GM20000 (cell line): ENCODE measurements around the gene RND2.

Source experiments
- DNase-seq: peaks from one replicate; pipeline ENCODE4 v3.0.0; 2012; ENCODE audit warnings: low spot score
- TF ChIP-seq, protein P1 (sequence below): IDR thresholded peaks from 2 replicates; pipeline ENCODE4 v1.5.1; 2012; ENCODE audit warnings: mild to moderate bottlenecking, control low read depth; ENCODE audit errors: extremely low read depth, missing control alignments

RND2 gene

DNA sequence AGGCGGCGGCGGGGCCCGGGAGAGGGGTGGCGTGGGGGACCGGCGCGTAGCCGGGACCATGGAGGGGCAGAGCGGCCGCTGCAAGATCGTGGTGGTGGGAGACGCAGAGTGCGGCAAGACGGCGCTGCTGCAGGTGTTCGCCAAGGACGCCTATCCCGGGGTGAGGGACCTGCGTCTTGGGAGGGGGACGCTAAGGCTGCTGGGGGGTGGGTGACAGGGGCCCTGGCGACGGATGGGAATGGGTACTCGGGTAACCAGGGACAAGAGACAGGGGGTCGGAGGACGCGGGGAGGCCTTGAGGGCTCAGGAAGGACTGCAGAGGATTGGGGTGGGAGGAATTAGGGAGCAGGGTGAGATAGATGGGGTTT is 243 bp downstream of the RND2 start:
- no peak for DNase-seq
- TF ChIP-seq, protein P1, sequence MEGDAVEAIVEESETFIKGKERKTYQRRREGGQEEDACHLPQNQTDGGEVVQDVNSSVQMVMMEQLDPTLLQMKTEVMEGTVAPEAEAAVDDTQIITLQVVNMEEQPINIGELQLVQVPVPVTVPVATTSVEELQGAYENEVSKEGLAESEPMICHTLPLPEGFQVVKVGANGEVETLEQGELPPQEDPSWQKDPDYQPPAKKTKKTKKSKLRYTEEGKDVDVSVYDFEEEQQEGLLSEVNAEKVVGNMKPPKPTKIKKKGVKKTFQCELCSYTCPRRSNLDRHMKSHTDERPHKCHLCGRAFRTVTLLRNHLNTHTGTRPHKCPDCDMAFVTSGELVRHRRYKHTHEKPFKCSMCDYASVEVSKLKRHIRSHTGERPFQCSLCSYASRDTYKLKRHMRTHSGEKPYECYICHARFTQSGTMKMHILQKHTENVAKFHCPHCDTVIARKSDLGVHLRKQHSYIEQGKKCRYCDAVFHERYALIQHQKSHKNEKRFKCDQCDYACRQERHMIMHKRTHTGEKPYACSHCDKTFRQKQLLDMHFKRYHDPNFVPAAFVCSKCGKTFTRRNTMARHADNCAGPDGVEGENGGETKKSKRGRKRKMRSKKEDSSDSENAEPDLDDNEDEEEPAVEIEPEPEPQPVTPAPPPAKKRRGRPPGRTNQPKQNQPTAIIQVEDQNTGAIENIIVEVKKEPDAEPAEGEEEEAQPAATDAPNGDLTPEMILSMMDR = no peak

DNA sequence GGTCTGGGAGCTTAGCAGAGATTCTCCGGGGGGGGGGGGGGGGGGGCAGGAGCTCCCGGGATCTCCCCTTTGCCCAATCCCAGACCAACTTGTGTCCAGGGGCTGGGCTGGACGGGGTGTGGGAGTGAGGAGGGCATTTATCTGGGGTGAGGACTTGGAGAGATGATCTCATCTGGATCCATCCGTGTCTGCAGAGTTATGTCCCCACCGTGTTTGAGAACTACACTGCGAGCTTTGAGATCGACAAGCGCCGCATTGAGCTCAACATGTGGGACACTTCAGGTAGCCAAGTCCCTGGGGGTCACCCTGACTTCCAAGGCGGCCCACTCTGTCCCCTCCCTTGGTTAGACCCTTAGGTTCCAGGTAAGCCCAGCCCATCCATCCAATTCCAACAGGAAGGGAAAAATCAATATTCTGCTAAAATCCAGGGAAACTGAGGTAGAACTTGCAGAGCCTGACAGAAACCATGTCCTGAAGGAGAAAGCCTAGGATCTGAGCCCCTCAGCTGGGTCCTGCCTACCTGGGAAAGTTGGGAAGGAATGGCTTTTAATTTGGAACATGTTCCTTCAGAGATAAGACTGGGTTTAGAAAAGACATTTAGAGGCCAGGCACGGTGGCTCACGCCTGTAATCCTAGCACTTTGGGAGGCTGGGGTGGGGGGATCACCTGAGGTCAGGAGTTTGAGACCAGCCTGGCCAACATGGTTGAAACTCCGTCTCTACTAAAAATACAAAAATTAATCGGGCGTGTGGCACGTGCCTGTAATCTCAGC is 921 bp downstream of the RND2 start:
- TF ChIP-seq, protein P1 = no peak
- no peak for DNase-seq

DNA sequence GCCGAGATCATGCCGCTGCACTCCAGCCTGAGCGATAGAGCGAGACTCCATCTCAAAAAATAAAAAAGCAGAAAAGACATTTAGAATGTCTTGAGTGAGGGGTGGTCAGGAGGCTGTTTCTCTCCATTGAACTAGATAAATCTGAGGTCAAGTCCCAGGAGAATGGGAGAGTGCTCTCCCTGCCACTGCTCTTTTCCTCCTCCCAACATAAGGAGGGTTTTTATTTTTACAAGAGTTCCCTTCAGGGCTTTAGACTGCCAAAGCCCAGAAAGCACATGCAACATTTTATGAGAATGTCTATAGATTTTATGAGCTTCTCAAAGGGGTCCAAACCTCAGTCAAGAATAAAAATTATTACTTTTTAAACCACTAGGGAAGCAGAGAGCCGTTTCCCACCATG is 1.6 kb downstream of the RND2 start:
- no peak for DNase-seq
- TF ChIP-seq, protein P1 = no peak

DNA sequence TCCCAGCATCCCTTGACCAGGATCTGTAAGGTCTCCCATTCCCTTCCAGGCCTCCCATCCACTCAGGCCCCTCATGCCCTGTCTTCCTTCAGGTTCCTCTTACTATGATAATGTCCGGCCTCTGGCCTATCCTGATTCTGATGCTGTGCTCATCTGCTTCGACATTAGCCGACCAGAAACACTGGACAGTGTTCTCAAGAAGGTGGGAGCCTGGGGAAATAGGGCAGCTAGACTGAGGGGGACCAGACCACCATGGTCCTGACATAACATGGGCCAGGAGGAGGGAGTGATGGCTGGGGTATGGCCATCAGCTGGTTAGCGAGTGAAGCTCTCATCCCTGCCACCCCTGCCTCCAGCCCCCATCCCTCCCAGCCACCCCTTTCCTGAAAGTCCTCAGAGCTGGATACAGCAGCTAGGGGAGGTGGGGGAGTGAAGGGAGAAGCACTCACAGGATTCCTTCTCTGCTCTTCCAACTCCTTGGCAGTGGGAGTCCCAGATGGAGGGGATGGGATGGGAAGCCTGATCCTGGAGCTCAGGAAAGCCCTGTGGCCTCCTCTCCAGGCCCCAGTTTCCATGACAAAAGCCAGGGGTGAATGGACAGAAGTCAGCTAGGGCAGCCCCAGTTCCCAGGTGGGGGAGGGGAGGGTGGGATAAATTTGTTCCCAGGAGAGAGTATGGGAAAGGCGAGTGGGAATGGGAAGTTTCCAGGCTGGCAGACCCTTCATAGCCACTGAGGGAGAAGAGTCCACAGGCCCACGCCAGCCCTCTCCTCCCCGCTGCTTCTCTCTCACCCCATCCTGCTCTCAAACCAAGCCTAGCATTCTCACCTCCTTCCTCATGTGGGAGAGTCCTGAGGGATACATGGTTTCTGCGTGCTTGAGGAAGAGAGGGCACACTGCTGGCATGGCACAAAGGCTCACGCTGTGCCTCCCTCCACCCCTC is 2.3 kb downstream of the RND2 start:
- DNase-seq = no peak
- TF ChIP-seq, protein P1 = no peak

DNA sequence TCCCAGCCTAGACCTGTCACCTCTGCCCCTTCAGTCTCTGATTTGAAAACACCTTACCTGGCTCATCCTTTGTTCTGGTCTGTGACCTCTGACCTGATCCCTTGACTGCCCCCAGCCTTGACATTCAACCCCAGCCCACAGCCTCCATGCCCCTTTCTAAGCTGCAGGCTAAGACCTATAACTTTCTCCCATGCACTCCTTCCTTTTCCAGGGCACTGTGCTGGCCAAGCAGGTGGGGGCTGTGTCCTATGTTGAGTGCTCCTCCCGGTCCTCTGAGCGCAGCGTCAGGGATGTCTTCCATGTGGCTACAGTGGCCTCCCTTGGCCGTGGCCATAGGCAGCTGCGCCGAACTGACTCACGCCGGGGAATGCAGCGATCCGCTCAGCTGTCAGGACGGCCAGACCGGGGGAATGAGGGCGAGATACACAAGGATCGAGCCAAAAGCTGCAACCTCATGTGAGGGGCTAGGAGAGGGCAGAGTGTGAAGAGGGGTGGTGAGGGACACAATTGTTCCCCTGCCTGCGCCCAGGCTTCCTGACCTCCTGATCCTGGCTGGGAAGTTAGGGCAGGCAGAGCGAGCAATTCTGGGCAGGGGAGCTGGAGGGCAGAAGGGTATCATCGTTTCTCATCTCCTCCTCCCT is 3.3 kb downstream of the RND2 start:
- no peak for DNase-seq
- TF ChIP-seq, protein P1 = no peak

DNA sequence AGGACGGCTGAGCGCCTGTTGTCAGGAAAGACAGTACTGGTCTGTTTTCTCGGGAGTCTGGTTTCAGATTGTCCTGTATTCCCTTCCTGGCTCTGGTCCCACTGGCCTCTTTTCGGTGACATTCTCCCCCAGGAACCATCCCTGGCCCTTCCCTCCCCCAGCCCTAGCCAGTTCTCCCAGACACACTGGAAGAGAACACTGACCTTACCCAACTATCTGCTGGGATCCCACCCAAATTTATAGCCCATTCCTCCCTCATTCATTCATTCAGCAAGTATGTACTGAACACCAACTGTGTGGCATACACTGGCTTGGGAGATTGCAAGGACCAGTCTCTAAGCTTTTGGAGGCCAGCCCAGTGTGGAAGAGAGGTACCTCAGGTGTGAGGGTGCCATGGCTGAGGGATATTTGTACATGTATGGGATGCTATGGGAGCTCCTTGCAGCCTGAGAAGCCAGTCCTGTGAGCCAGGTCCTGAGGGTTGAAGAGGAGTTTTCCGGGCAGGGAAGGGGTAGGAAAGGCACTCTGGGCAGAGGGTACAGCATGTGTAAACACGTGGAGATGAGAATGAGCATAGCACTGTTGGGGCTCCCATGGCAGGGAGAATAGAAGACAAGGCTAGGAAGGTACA is 5.2 kb downstream of the RND2 start:
- TF ChIP-seq, protein P1 = no peak
- DNase-seq = no peak
